ENCODE data around the gene MICAL3. TPM values are rescaled to one million over a fixed set of nuclear protein-coding genes. Genes with fewer than 3 reads are reported as not detected.

The MICAL3 gene
- total and polyA plus RNA-seq, 2 of the 8 experiments (the other 6 are each of a cell fraction or from before 2014, with no cell fraction given): 8.3 to 41.8 TPM

DNA sequence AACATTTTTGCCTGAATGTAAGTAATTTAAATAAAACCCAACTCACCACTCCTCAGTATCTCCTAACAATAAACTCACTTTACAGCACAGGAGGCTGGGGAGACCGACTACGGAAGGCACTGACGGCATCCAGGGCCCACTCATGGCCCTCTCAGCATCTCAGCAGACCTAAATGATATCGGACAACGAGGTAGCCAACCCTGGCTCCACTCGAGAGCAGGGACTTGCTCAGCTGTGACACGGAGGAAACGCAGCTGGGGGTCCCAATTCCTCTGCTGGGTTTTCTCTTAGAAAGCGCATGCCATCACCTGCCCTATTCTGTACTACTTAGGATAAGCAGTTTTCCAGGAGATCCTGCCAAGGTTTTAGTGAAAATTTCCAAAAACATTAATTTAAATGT lies 141.0 kb downstream of the MICAL3 start:
- Histone ChIP-seq H2BK120ac (replicated peaks; ENCODE audit: low read depth, low read length) (no peak overlapping the region), H4K20me1 (replicated peaks in 1 of 2; ENCODE audit: control insufficient read depth in 1 of 2, insufficient read depth in 2 of 2, low read length in 2 of 2) (peaks cover 10 to 35% of the 10 kb centered on the region in 2 experiments), H2BK12ac (ENCODE audit: low read depth, low read length) (no peak overlapping the region), H4K5ac (ENCODE audit: insufficient read length, low read depth, low read length) (no peak overlapping the region), H3K18ac (ENCODE audit: extremely low read depth, low read length) (no peak overlapping the region), H3K23ac (ENCODE audit: insufficient read length) (no peak overlapping the region), H2BK20ac (ENCODE audit: low read length) (no peak overlapping the region), H3K4me1 (replicated peaks in 1 of 4; ENCODE audit: control insufficient read depth in 3 of 4, insufficient read depth in 4 of 4, low read length in 3 of 4) (no peaks in the 10 kb centered on the region), H2AFZ (ENCODE audit: low read length) (no peak overlapping the region), H3K4me3 (ENCODE audit: extremely low read depth in 1 of 4, insufficient read depth in 2 of 4, low read depth in 3 of 4, low read length in 4 of 4) (no peak overlapping the region), H2AK5ac (ENCODE audit: low read depth, low read length) (no peak overlapping the region), H3K9me3 (ENCODE audit: insufficient read depth in 2 of 2, low read depth in 1 of 2, low read length in 1 of 2) (no peaks in the 10 kb centered on the region), H3K56ac (replicated peaks; ENCODE audit: insufficient read length, low read depth, low read length) (no peak overlapping the region), H3K23me2 (ENCODE audit: low read depth, low read length) (no peaks in the 10 kb centered on the region), H4K8ac (ENCODE audit: extremely low read depth, insufficient read depth, low read length) (no peak overlapping the region), H3K14ac (ENCODE audit: insufficient read length) (no peak overlapping the region), H2BK5ac (ENCODE audit: low read depth, low read length) (no peak overlapping the region), H4K91ac (replicated peaks; ENCODE audit: insufficient read length, low read length) (no peak overlapping the region), H3K79me2 (ENCODE audit: control insufficient read depth in 1 of 2, insufficient read depth in 2 of 2, low read length in 2 of 2) (no peaks in the 10 kb centered on the region), H3K27ac (ENCODE audit: low read depth, low read length) (no peak overlapping the region), H2BK15ac (ENCODE audit: low read length) (no peak overlapping the region), H3K9ac (replicated peaks in 1 of 4; ENCODE audit: extremely low read depth in 1 of 4, low read depth in 3 of 4, low read length in 3 of 4) (no peak overlapping the region), H3K4ac (replicated peaks; ENCODE audit: insufficient read length, low read depth, low read length) (no peak overlapping the region), H3K36me3 (ENCODE audit: control insufficient read depth in 2 of 4, insufficient read depth in 4 of 4, low read length in 3 of 4) (peaks cover 1 to 5% (median 3%) of the 10 kb centered on the region in 4 experiments; a peak in 7 of 8 replicates), H3K4me2 (ENCODE audit: insufficient read depth in 1 of 2, low read depth in 2 of 2, low read length in 2 of 2) (no peak overlapping the region), H3K79me1 (ENCODE audit: low read depth, low read length) (no peaks in the 10 kb centered on the region), H3K27me3 (replicated peaks in 1 of 4; ENCODE audit: control insufficient read depth in 3 of 4, extremely low read depth in 1 of 4, insufficient read depth in 3 of 4, low read length in 3 of 4) (peaks cover under 1 to 33% (median 22%) of the 10 kb centered on the region in 4 experiments)
- 93% methylated on average over 9 of the region's 9 CpGs; no CpG with 5 or more reads in 1 of the 2 experiments for WGBS, 2 experiments (ENCODE audit: extremely low coverage in 1 of 2, insufficient coverage in 1 of 2, insufficient read length in 1 of 2, insufficient replicate concordance in 2 of 2, low coverage in 1 of 2, low lambda C conversion rate in 2 of 2, missing lambda C conversion rate in 1 of 2)
- no peak for FAIRE-seq
- ChIA-PET CTCF (ENCODE audit: partially characterized antibody) (interaction anchor here (1.1 kb wide), 1 partner anchor 10 kb away, joined by 3 read pairs; no protein-coding TSS in a partner anchor), POLR2A (ENCODE audit: partially characterized antibody) (no interaction called here)
- TF ChIP-seq TCF12 (IDR thresholded peaks at IDR 0.05; ENCODE audit: low read depth, low read length) (no peak), TBP (IDR thresholded peaks at IDR 0.05; ENCODE audit: low read depth, low read length) (no peak), CHD1 (IDR thresholded peaks at IDR 0.05; ENCODE audit: low read depth, low read length) (no peak), SIN3A (conservative IDR thresholded peaks at IDR 0.05 in 1 of 2, IDR thresholded peaks at IDR 0.05 in 1 of 2; ENCODE audit: low read depth in 1 of 2, low read length in 2 of 2) (no peak), EZH2 (IDR thresholded peaks at IDR 0.05; ENCODE audit: low read depth, low read length, severe bottlenecking) (no peak), SP1 (IDR thresholded peaks at IDR 0.05; ENCODE audit: low read depth, low read length) (no peak), HDAC2 (IDR thresholded peaks at IDR 0.05; ENCODE audit: borderline replicate concordance in 1 of 2, low read depth in 2 of 2, low read length in 2 of 2) (no peak), KDM5A (IDR thresholded peaks at IDR 0.05; ENCODE audit: low read length) (no peak), USF2 (IDR thresholded peaks at IDR 0.05; ENCODE audit: low read length) (no peak), TEAD4 (IDR thresholded peaks at IDR 0.05; ENCODE audit: low read depth, low read length) (no peak), SIX5 (IDR thresholded peaks at IDR 0.05; ENCODE audit: low read depth, low read length) (no peak), NRF1 (IDR thresholded peaks at IDR 0.05; ENCODE audit: low read depth, low read length) (no peak), JUN (IDR thresholded peaks at IDR 0.05; ENCODE audit: low read depth, low read length) (no peak)
- TF ChIP-seq, protein P1, sequence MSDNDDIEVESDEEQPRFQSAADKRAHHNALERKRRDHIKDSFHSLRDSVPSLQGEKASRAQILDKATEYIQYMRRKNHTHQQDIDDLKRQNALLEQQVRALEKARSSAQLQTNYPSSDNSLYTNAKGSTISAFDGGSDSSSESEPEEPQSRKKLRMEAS (IDR thresholded peaks at IDR 0.05): no peak
- no peak for DNase-seq (ENCODE audit: low read depth in 1 of 2, low spot score in 2 of 2)
